SK-N-MC (cell line): ENCODE results near the gene CXorf58.
"Not testable (repeated sequence)": the region's sequence is repeated elsewhere in the genome, so short reads cannot be mapped to it uniquely, and the experiment has no call there.

Experiments used
- DNase-seq: peaks from one replicate; pipeline ENCODE4 v3.0.0-alpha.2; 2011; ENCODE audit warnings: low read depth, low spot score
- H3K27ac ChIP-seq: fragments of 200-600 bp; sonication (generic); 2 replicates; pipeline ENCODE4 v1.5.1; 2016; ENCODE audit warnings: mixed run types
- H3K36me3 ChIP-seq: fragments of 200-600 bp; sonication (generic); 2 replicates; pipeline ENCODE4 v1.6.1; 2017; ENCODE audit warnings: antibody characterized with exemption, low read length, mixed read lengths; ENCODE audit not compliant: insufficient read depth
- H3K4me3 ChIP-seq: fragments of 200-600 bp; sonication (generic); 2 replicates; pipeline ENCODE4 v1.5.1; 2016
- H3K9ac ChIP-seq: fragments of 200-600 bp; sonication (generic); 2 replicates; pipeline ENCODE4 v1.8.0; 2017; ENCODE audit warnings: mixed run types, mixed read lengths; ENCODE audit not compliant: insufficient read length
- H3K9me3 ChIP-seq: fragments of 200-600 bp; sonication (generic); 2 replicates; pipeline ENCODE4 v1.6.1; 2017; ENCODE audit warnings: low read depth, mild to moderate bottlenecking, antibody characterized with exemption, low read length, moderate library complexity, mixed read lengths
- EZH2 ChIP-seq: fragments of 200-600 bp; sonication (generic); IDR thresholded peaks from one replicate; pipeline ENCODE4 v1.6.1; 2017; ENCODE audit warnings: antibody characterized with exemption
- FOXP2 ChIP-seq: optimal IDR thresholded peaks from 2 replicates; pipeline ENCODE3; 2011; ENCODE audit warnings: mild to moderate bottlenecking, moderate library complexity; ENCODE audit not compliant: insufficient read depth; ENCODE audit errors: extremely low read length, control extremely low read depth
- POLR2AphosphoS5 ChIP-seq: IDR thresholded peaks from 2 replicates; pipeline ENCODE4 v1.6.1; 2012; ENCODE audit warnings: mild to moderate bottlenecking, low read depth, low read length, borderline replicate concordance

The CXorf58 gene

DNA sequence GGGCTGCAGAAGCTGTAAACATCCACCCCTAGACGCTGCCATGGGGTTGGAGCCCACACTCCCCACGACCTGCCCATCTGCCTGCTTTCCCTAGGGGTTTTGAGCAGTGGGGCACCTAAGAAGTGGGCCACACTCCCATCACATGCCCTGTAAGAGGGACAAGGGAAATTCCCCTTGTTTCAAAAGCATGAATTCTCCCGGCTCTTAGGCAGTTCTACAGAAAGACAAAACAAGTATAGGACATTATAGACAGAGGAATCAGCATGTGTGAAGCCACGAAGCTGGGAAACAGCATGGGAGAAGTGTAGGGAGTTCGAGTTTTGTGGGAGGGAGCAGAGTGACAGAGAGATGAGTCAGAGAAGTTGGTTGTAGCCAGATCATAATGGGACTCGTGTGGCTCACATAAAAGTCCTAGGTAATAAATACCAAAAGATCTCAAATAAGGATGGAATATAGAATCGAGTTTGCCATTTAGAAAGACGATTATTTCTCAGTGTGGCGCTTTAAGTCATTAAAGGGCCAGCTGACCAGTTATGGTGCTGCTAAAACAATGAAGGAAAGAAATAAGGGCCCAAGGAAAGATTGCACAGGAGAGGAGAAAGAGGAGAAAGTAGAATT, 24.0 kb upstream of the CXorf58 start:
- H3K9me3 ChIP-seq, result no peaks in the 10 kb centered on the region
- no peak for DNase-seq
- no peaks in the 10 kb centered on the region for H3K36me3 ChIP-seq
- no peak overlapping the region for H3K4me3 ChIP-seq
- TF ChIP-seq EZH2 (no peak), FOXP2 (no peak), POLR2AphosphoS5 (no peak)
- no peak overlapping the region for H3K9ac ChIP-seq
- peak overlapping the region; percentile 33; the same call in 1 of the 2 replicates for H3K27ac ChIP-seq

DNA sequence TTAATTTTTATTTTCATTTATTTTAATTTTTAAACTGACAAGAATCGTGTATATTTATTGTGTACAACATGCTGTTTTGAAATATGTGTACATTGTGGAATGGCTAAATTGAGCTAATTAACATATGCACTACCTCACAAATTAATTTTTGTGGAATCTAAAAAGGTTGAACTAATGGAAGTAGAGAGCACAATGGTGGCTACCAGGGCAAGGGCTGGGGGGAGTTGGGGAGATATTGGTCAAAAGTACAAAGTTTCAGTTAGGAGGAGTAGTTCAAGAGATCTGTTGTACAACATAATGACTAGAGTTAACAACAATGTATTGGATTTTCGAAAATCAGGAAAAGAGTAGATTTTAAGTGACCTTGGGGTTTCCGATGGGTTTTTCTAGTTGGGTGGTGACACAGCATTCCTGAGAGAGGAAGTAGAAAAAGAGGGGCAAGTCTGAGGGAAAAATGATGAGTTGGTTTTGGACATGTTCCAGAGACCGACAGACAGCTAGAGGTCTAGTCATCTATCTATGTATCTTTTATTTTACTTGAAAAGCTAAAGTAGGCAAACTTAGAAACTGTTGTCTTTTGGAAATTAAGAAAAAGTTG, 23.3 kb upstream of the CXorf58 start:
- Histone ChIP-seq H3K9me3 (no peaks in the 10 kb centered on the region), H3K36me3 (no peaks in the 10 kb centered on the region), H3K9ac (no peak overlapping the region), H3K27ac (peak overlapping the region; percentile 33; the same call in 1 of the 2 replicates), H3K4me3 (0 out of 2 replicates have a peak overlapping the region, but pooled peaks have one; percentile 1)
- DNase-seq, result no peak
- TF ChIP-seq EZH2 (no peak), POLR2AphosphoS5 (no peak), FOXP2 (no peak)

DNA sequence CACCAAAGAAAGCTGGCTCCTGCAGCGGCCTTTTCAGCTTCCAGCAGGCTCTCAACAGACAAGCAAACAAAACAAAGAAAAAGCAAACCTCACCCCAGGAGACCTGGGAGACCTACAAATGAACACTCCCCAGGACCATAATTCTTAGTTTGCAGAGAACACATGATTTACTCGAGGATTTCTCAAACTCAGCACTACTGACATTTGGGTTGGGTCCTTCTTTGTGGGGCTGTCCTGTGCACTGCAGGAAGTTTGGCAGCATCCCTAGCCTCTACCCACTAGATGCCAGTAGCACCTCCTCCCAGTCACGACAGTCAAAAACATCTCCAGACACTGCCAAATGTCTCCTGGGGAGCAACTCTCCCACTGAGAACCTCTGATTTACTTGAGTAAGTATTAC, 22.0 kb upstream of the CXorf58 start:
- Histone ChIP-seq H3K9ac (no peak overlapping the region), H3K9me3 (no peaks in the 10 kb centered on the region), H3K27ac (peak overlapping the region; percentile 50; the same call in 1 of the 2 replicates), H3K36me3 (no peaks in the 10 kb centered on the region), H3K4me3 (no peak overlapping the region)
- no peak for DNase-seq
- TF ChIP-seq POLR2AphosphoS5, result no peak
- TF ChIP-seq EZH2, result no peak
- no peak for TF ChIP-seq FOXP2

- no peak for TF ChIP-seq FOXP2
- TF ChIP-seq EZH2, result no peak
- no peak for TF ChIP-seq POLR2AphosphoS5
- DNase-seq, result no peak
Measured at GRCh38 chrX:23887451-23887850, 20.4 kb upstream of the CXorf58 start.

GRCh38 chrX:23887918-23888317, 19.9 kb upstream of the CXorf58 start:
- no peak overlapping the region for H3K27ac ChIP-seq
- H3K9me3 ChIP-seq, result no peaks in the 10 kb centered on the region
- TF ChIP-seq EZH2 (no peak), FOXP2 (no peak), POLR2AphosphoS5 (no peak)
- DNase-seq, result no peak
- H3K9ac ChIP-seq, result no peak overlapping the region
- no peaks in the 10 kb centered on the region for H3K36me3 ChIP-seq
- no peak overlapping the region for H3K4me3 ChIP-seq

More at GRCh38 chrX:23887451-23887850, 20.4 kb upstream of the CXorf58 start:
- Histone ChIP-seq H3K9ac (no peak overlapping the region), H3K9me3 (no peaks in the 10 kb centered on the region), H3K36me3 (no peaks in the 10 kb centered on the region), H3K27ac (no peak overlapping the region), H3K4me3 (no peak overlapping the region)

DNA sequence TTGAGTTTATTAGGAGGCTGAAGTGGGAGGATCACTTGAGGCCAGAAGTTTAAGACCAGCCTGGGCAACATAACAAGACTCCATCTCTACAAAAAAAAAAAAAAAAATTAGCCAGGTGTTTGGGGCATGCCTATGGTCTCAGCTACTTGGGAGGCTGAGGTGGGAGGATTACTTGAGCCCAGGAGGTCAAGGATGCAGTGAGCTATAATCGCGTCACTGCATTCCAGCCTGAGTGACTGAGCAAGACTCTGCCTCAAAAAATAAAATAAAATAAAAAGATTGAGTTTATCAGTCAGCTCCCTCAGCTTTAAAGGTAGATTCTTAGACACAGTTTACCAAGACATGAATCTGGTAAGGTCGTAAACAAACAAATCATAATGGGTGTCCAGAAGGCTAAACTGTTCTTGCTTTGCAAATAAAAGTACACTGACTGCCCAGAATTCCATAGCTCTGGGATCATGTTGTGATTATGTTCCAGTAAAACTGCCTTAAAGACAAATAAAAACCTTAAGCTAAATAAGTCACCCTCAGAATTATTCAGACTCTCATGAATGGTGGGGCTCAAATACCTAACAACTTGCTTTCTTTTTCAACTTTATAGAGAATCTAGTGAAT, 18.8 kb upstream of the CXorf58 start:
- H3K9ac ChIP-seq, result no peak overlapping the region
- no peak for DNase-seq
- H3K27ac ChIP-seq, result no peak overlapping the region
- TF ChIP-seq FOXP2, result no peak
- TF ChIP-seq POLR2AphosphoS5, result no peak
- TF ChIP-seq EZH2, result no peak
- H3K9me3 ChIP-seq, result no peaks in the 10 kb centered on the region
- no peaks in the 10 kb centered on the region for H3K36me3 ChIP-seq
- no peak overlapping the region for H3K4me3 ChIP-seq

DNA sequence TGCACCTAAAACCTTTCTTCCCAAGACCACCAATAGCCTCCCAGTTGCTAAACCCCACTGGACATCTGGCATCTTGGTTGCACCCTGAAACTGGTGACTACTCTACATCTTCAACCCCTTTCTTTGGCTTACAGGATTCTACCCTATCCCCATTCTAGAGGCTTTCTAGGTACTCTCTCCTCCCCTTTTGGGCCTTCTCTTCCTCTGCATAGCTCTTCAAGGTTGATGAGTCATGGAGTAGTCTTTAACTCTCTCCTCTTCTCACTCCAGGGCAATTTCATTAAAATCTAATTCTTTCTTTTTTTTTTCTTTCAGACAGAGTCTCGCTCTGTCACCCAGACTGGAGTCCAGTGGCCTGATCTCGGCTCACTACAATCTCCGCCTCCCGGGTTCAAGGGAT, 16.9 kb upstream of the CXorf58 start:
- Histone ChIP-seq H3K4me3 (no peak overlapping the region), H3K9me3 (no peaks in the 10 kb centered on the region), H3K36me3 (no peaks in the 10 kb centered on the region), H3K9ac (no peak overlapping the region), H3K27ac (no peak overlapping the region)
- TF ChIP-seq POLR2AphosphoS5, result no peak
- TF ChIP-seq EZH2, result no peak
- no peak for TF ChIP-seq FOXP2
- no peak for DNase-seq

- H3K9ac ChIP-seq, H3K9me3 ChIP-seq, H3K36me3 ChIP-seq, H3K4me3 ChIP-seq, H3K27ac ChIP-seq, DNase-seq: not testable (repeated sequence)
Measured at GRCh38 chrX:23894993-23895392, 12.8 kb upstream of the CXorf58 start.

GRCh38 chrX:23896539-23896938, 11.3 kb upstream of the CXorf58 start:
- not testable (repeated sequence) for DNase-seq, H3K9me3 ChIP-seq, H3K4me3 ChIP-seq, H3K27ac ChIP-seq, H3K36me3 ChIP-seq, H3K9ac ChIP-seq

DNA sequence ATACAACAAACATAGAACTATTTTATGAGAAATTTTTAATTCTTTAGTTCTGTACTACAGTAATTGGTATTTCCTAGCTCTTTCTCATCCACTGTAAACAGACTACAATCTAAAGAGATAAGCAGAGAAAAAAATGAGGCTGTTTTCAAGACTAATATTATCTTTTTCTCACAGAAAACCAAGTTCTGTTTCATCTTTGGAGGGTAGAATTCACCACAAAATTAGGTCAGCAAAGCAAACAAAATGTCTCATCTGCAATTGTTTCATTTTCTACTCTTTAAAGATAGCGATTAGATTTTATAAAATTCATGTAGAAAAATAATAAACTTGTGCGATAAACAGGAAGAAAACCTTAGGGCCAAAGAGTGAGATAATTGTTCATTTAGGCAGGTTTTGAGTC, 10.8 kb upstream of the CXorf58 start:
- Histone ChIP-seq H3K9ac (no peak overlapping the region), H3K9me3 (no peaks in the 10 kb centered on the region), H3K27ac (no peak overlapping the region), H3K4me3 (no peak overlapping the region), H3K36me3 (no peaks in the 10 kb centered on the region)
- DNase-seq, result no peak
- no peak for TF ChIP-seq POLR2AphosphoS5
- no peak for TF ChIP-seq EZH2
- TF ChIP-seq FOXP2, result no peak
